Activated CD4-positive, alpha-beta T cell treated with anti-CD3 and anti-CD28 coated beads for 4 hours (primary cell): ENCODE measurements around the gene OR10C1.

Source experiments
- DNase-seq, 2 donors: peaks; one replicate each; pipeline ENCODE4 v3.0.0-alpha.2; 2020

Gene OR10C1

DNA sequence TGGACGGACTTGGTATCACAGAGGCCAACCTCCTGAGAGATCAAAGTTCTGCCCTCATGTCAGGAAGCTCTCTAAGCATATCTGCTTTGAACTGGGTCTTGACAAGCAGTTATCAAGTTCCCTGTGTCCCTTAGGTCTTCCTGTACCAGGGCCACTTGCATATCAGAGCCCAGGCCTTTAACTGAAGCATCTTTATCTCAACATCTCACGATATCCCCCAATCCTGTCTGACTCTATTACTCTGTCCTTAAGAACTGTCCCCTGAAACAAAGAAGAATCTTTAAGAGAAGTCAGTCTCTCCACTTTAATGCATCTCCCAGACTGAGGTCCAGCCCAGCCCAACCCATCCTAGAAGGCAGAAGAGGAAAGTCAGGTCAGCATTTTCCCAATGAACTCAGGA is 40.5 kb downstream of the OR10C1 start:
- no peak for DNase-seq

DNA sequence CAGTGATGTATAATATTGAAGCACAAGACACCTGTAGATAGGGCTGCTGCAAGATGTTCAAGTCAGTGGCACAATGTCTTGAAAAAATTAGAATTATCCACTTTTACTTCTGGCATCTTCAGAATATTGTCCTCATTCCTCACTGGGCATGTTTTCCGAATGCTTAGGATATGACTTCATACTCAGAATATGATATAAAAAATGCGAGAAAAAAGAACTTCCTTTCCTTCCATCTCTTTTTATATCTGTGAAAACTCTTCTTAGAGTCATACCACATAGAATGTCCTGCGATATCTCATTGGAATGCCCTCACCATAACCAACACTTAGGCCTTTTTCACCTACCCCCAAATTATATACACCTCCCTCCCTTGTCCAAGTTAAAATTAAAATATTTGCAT is 44.1 kb downstream of the OR10C1 start:
- no peak for DNase-seq

DNA sequence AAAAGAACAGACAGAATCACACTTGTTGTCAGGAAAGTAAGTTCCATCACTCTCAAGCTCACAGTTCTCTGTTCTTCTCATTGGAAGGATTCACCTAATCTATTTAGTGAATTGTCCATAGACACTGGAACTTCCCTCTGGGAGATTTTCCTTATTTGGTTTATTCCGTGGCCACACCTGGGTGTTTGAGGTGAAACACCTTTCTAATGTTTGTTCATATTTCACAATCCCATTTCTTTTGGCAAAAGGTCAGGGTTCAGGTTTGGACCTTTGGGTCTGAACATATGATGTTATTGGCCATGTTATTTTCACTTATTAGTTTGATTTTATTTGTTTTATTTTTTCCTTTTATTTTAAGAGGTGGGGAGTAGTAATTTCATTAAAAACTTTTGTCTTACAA is 44.6 kb downstream of the OR10C1 start:
- DNase-seq: no peak

DNA sequence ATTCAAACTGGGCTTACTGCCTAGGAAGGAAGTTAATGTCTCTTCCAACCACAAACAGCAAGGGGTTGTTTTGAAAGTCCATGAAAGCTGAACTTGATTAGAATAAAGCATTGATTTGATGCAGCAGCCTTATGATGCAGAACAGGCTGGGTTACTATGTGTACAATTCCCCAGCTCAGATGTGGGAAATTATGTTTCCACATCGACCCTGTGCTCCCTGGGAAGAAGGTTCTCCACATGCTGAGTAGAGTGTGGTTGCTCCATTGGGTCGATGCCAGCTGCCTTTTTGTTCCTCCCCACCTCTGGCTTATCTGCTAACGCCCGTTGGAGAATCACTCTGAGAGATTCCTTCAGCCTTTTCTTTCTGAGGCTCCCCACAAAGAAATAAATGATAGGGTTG is 47.5 kb downstream of the OR10C1 start:
- DNase-seq: no peak

DNA sequence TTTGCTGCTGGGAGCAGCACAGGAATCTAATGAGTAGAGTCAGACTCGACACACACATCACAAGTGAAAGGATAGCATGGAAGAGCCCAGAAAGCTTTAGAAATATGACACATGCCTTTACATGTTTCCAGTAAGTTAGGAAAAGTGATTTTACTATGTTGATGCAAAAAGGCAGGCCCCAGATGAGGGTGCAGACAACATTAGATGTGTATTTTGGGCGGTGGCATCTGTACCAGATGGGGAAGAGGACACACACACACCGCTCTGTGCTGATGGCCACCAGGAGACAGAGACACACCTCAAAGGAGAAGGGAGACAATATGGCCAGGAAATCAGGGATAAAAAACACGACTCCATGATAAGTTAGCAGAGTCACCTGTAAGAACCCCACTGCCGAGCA is 48.0 kb downstream of the OR10C1 start:
- no peak for DNase-seq

DNA sequence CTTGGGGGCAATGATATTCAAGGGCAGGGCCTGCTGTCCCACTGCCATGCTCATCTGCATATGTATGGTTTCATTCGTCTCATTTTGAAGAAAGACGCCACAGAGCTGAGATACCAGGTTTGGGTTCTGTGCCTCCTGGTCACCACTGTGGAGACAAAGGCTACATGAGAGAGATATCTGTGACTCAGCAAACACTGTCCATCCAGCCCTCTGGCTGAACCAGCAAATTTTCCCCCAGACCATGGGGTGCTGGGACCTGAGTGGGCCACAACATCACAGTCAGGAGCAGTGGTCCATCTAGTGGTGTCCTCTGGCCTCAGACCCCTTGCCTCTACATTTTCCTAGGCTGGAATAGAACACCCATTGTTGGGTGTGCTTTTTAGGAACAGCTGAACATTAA is 48.6 kb downstream of the OR10C1 start, which contains the start of gene MAS1L:
Gene MAS1L, minus strand, starts transcription at position 297 of the 400 bp plus-strand sequence. Its CDS starts 54 bp downstream, at position 243.
- no peak for DNase-seq

DNA sequence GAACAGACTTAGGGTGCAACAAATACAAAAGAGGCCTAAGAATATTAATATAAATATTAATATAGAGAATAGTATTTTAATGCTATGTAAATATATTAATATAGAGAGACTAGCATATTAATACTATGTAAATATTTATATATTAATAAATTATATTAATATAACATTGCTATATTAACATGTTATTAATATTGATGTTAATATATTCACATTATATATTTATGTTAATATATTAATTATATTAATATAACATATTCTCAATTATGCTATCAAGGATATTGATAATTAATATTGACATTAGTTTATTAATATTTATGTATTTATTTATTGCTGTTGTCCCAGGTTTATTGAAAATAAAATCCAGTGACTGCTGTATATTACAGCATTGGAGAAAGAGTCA is 49.8 kb downstream of the OR10C1 start:
- DNase-seq: no peak

DNA sequence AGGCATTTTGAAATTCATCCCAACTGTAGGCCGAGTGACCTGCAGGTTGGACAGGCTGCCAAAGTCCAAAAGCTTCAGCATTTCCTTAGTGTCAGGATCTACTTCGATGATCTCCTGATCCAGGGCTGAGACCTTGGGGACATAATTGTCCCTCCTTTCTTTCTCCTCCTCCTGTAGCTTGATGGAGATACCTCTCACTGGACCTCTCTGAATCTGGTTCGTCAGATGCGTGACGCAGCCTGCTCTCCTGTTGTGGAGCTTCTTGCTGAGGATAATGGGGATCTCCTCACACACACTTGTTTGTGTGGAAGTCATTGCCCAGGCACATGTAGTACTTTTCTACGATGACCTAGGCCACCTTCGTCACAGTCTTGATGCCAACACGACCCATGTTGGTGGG is 50.2 kb downstream of the OR10C1 start:
- DNase-seq: no peak

DNA sequence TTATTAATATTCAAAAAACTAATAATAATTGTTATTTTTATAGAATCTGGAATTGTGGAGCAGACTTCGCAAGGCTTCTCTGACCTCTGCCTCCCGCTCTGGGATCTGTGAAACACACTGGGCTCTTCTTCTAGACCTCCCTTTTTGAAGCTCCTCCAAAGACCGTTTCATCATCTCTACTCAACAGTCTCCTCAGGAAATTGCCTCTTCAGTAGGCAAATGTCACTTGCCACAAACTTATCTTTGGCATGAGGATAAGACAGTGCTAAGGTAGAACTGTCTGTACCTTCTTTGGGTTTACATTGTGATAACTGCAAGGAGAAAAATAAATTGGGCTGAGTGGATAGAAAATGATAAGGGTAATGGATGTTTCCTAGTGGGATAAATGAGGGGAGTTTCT is 50.9 kb downstream of the OR10C1 start:
- no peak for DNase-seq

DNA sequence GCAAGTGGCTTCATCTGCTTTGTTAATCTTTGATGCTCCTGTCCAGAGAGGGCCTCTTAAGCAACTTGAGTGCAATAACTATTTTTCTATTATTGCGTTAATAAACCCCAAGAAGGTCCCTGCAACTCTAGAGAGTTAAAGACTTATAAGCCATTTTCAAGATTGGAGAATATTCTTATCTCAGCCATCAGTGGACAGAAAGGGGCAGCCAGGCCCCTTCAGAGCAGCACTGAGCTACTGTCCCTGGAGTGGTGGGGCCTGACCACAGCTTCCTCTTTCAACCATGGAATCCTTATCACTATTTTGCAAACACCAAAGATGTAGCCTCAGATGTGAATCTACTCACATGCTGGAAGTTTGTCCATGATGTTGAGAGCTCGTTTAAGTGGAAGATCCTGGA is 51.4 kb downstream of the OR10C1 start:
- DNase-seq: no peak
